SJSA1 (cell line): ENCODE measurements around the gene CCSER1. TPM values are rescaled to one million over a fixed set of nuclear protein-coding genes. Genes with fewer than 3 reads are reported as not detected.

Experiments
- DNase-seq, 2 experiments: peaks; one replicate each; pipeline ENCODE4 v3.0.0-alpha.2; 2015 to 2020; ENCODE audit warnings: low spot score in 2 of 2, low read depth in 1 of 2
- H3K27ac ChIP-seq: fragments of 250-450 bp; sonication (Bioruptor Pico); 2 replicates; pipeline ENCODE4 v1.5.1; 2020; ENCODE audit warnings: mild to moderate bottlenecking, moderate library complexity
- H3K27me3 ChIP-seq: fragments of 250-450 bp; sonication (Bioruptor Pico); replicated peaks from 2 replicates; pipeline ENCODE4 v1.5.1; 2020; ENCODE audit warnings: mild to moderate bottlenecking, moderate library complexity
- H3K36me3 ChIP-seq: fragments of 250-450 bp; sonication (Bioruptor Pico); 2 replicates; pipeline ENCODE4 v1.5.1; 2020; ENCODE audit warnings: mild to moderate bottlenecking
- H3K4me1 ChIP-seq: fragments of 250-450 bp; sonication (Bioruptor Pico); replicated peaks from 2 replicates; pipeline ENCODE4 v1.6.1; 2021; ENCODE audit warnings: mild to moderate bottlenecking
- H3K4me3 ChIP-seq: fragments of 250-450 bp; sonication (Bioruptor Pico); 2 replicates; pipeline ENCODE4 v1.5.1; 2020; ENCODE audit warnings: mild to moderate bottlenecking
- H3K9me3 ChIP-seq: fragments of 250-450 bp; sonication (Bioruptor Pico); replicated peaks from 2 replicates; pipeline ENCODE4 v1.5.1; 2020; ENCODE audit warnings: mild to moderate bottlenecking
- total RNA-seq: library from RNA; depleted of rRNA; stranded (reverse); fragments of >200 nt; shearing (Covaris generic); gene quantifications from 2 replicates; pipeline ENCODE4 v1.2.3, GENCODE V29; 2014

The CCSER1 gene
- total RNA-seq, 1 experiment from 2014 or later = not detected

- H3K27ac ChIP-seq = no peak overlapping the region
- H3K36me3 ChIP-seq = no peaks in the 10 kb centered on the region
- H3K9me3 ChIP-seq = no peaks in the 10 kb centered on the region
- no peak for DNase-seq
- H3K4me3 ChIP-seq = no peak overlapping the region
- no peaks in the 10 kb centered on the region for H3K4me1 ChIP-seq
- no peaks in the 10 kb centered on the region for H3K27me3 ChIP-seq
These were observed 8.5 kb upstream of the CCSER1 start for GRCh38 chr4:90118527-90119195.

GRCh38 chr4:90120037-90120436 is 7.2 kb upstream of the CCSER1 start:
- DNase-seq = no peak
- Histone ChIP-seq H3K4me1 (no peaks in the 10 kb centered on the region), H3K27ac (no peak overlapping the region), H3K36me3 (no peaks in the 10 kb centered on the region), H3K4me3 (no peak overlapping the region), H3K9me3 (no peaks in the 10 kb centered on the region), H3K27me3 (0 out of 2 replicates have a peak, but pooled peaks cover 1% of the 10 kb centered on the region)

GRCh38 chr4:90120815-90121214 is 6.4 kb upstream of the CCSER1 start:
- H3K36me3 ChIP-seq = no peaks in the 10 kb centered on the region
- DNase-seq = no peak
- no peaks in the 10 kb centered on the region for H3K9me3 ChIP-seq
- H3K4me3 ChIP-seq = no peak overlapping the region
- no peaks in the 10 kb centered on the region for H3K4me1 ChIP-seq
- peaks cover 9% of the 10 kb centered on the region; the same call in 1 of the 2 replicates for H3K27me3 ChIP-seq
- H3K27ac ChIP-seq = no peak overlapping the region

DNA sequence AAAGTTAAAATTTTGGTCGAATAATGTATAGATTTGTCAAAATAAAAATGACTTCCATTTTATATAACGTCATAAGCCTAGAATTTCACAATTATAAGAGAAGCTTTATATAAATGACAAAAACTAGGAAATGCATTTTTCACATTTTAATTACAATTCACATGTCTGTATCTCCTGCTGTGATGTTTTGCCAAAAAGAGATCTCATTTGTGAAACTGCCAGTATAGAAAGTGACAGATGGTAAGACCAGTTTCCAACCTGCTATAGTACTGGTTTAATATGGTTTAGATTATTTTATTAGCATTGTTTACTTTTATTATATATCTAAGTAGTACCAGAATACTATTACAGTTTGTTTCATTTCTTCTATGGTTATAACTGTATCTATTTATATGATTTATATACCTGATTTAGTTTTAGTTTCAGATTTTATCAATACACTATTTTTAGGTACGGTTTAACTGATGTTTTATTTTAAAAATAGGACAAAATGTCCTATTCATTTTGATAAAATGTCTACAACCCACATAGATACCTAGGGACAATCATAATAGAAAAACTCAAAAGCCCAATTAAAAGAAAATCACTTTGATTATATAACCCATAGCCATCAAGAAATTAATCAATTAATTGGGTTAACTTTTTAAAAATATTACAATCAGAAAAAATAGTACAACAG is 5.4 kb upstream of the CCSER1 start:
- Histone ChIP-seq H3K36me3 (no peaks in the 10 kb centered on the region), H3K9me3 (no peaks in the 10 kb centered on the region), H3K4me3 (no peak overlapping the region), H3K4me1 (no peaks in the 10 kb centered on the region), H3K27me3 (peaks cover 19% of the 10 kb centered on the region), H3K27ac (no peak overlapping the region)
- DNase-seq = no peak

GRCh38 chr4:90122355-90122748 is 4.8 kb upstream of the CCSER1 start:
- H3K4me3 ChIP-seq = no peak overlapping the region
- H3K27me3 ChIP-seq = peaks cover 24% of the 10 kb centered on the region
- no peak overlapping the region for H3K27ac ChIP-seq
- H3K36me3 ChIP-seq = no peaks in the 10 kb centered on the region
- 0 out of 2 replicates have a peak, but pooled peaks cover 2% of the 10 kb centered on the region for H3K4me1 ChIP-seq
- H3K9me3 ChIP-seq = no peaks in the 10 kb centered on the region
- no peak for DNase-seq

GRCh38 chr4:90124276-90124675 is 2.9 kb upstream of the CCSER1 start:
- H3K27ac ChIP-seq = no peak overlapping the region
- peaks cover 44% of the 10 kb centered on the region for H3K27me3 ChIP-seq
- no peaks in the 10 kb centered on the region for H3K9me3 ChIP-seq
- no peaks in the 10 kb centered on the region for H3K36me3 ChIP-seq
- no peak for DNase-seq
- H3K4me1 ChIP-seq = peaks cover 9% of the 10 kb centered on the region; the same call in 1 of the 2 replicates
- no peak overlapping the region for H3K4me3 ChIP-seq

DNA sequence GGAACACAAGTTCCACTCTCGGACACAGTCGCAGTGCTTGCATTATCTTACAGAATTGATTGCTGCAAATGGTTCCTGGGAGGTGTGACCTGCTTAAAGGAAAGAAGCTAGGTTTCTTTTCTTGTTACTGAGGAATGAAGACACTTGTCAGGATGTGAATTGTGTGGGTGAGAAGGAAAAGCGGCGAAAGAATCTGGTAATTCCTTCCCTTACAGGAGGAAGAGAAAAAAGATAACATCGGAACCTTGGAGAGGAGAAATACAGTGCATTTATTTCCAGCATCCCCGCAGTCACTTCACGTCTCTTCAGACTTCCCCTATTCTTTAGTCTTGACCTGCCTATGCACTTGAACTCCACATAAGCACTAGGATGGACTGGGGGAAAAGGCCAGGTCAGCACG is 389 bp upstream of the CCSER1 start:
- DNase-seq = no peak
- H3K36me3 ChIP-seq = no peaks in the 10 kb centered on the region
- H3K4me3 ChIP-seq = no peak overlapping the region
- H3K9me3 ChIP-seq = no peaks in the 10 kb centered on the region
- H3K27ac ChIP-seq = no peak overlapping the region
- H3K27me3 ChIP-seq = peaks cover 45% of the 10 kb centered on the region
- peaks cover 9% of the 10 kb centered on the region; the same call in 1 of the 2 replicates for H3K4me1 ChIP-seq

- Histone ChIP-seq H3K4me3 (no peak overlapping the region), H3K27ac (no peak overlapping the region), H3K4me1 (peaks cover 9% of the 10 kb centered on the region; the same call in 1 of the 2 replicates), H3K36me3 (no peaks in the 10 kb centered on the region), H3K27me3 (peaks cover 48% of the 10 kb centered on the region), H3K9me3 (no peaks in the 10 kb centered on the region)
- DNase-seq = no peak
These were observed 632 bp downstream of the CCSER1 start for GRCh38 chr4:90127706-90128345.

DNA sequence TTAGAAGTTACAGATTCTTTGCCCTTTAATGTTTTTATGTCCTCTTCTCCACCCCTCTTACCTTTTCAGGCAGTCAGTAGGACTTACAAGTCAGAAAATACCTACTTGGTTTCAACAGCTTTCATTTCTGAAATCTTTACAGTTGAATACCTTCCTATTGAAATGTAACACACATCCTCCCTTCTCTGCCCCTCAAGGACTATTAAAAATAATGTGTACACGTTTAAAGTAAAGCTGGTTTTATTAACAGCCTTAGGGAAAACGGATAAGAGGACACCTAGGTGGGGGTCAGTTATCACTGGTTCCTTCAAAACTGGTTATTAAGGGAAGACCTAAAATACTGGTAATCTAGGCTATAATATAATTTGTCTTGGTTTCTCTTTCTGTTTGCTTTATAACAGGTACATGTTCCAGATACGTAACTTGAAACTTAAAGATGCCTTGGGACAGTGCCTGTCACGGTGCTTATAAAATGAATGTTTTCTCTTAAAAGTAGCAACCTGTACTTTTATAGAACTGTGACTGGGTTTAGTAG is 1.8 kb downstream of the CCSER1 start:
- H3K4me3 ChIP-seq = no peak overlapping the region
- no peaks in the 10 kb centered on the region for H3K9me3 ChIP-seq
- DNase-seq = no peak
- peaks cover 48% of the 10 kb centered on the region for H3K27me3 ChIP-seq
- H3K36me3 ChIP-seq = no peaks in the 10 kb centered on the region
- H3K4me1 ChIP-seq = peaks cover 9% of the 10 kb centered on the region; the same call in 1 of the 2 replicates
- H3K27ac ChIP-seq = no peak overlapping the region

DNA sequence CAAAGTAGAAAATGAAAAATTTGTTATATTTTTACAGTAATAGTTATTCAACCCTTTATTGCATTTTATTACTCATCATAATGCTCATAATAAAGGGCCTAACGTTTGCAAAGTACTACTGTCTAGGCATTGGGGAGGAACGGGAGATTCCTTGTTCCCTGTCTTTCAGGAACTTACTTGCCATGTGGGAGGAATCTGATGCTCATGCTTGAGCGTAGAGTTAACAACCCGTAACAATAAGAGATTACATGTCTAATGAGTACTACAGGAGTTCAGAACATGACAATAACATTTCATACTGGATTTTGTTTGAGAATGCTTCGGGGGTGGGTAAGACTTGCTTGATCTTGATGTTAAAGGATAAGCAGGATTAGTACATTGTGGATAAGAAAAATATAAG is 2.9 kb downstream of the CCSER1 start:
- no peaks in the 10 kb centered on the region for H3K36me3 ChIP-seq
- H3K27me3 ChIP-seq = peaks cover 46% of the 10 kb centered on the region
- no peaks in the 10 kb centered on the region for H3K9me3 ChIP-seq
- no peak overlapping the region for H3K4me3 ChIP-seq
- H3K4me1 ChIP-seq = peaks cover 9% of the 10 kb centered on the region; the same call in 1 of the 2 replicates
- H3K27ac ChIP-seq = no peak overlapping the region
- DNase-seq = no peak

DNA sequence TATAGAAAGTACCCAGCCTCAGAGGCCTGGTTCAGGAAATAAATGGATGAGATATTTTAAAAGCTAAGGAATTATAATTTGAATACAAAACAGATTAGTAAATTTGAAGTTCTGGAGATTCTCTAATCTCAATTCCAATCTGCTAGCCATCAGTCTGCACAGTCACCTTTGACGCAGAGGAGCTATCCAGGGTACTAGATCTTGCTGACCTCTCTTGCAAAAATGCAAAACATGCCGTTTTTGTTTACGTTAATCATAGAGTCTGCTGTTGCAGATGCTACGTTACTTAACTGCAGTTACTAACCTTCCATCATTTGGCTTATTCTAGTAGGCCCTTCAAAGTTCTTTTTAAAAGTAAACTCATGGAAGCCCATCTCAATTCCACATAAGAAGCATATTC is 10.4 kb downstream of the CCSER1 start:
- no peaks in the 10 kb centered on the region for H3K4me1 ChIP-seq
- no peak overlapping the region for H3K4me3 ChIP-seq
- DNase-seq = no peak
- no peak overlapping the region for H3K27ac ChIP-seq
- no peaks in the 10 kb centered on the region for H3K36me3 ChIP-seq
- H3K9me3 ChIP-seq = no peaks in the 10 kb centered on the region
- no peaks in the 10 kb centered on the region for H3K27me3 ChIP-seq

DNA sequence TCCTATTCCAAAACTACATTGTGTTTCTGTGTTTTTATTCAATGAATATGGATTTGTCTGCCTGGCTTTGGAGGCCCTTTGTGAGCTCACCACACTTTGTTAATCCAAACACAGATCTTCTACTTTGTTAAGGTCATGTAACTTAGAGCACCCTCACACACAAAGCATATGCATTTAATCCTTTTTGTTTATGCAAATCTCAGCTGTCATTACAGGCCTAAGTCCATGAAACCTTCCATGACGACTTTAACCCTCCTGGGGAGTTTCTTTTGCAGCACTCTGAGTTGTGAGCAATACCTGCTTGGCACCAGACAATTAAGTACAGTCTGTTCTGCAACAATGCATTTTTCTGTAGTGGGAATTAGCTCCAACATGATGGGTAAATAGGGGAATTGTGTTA is 14.9 kb downstream of the CCSER1 start:
- Histone ChIP-seq H3K36me3 (no peaks in the 10 kb centered on the region), H3K4me1 (no peaks in the 10 kb centered on the region), H3K27me3 (0 out of 2 replicates have a peak, but pooled peaks cover 3% of the 10 kb centered on the region), H3K27ac (no peak overlapping the region), H3K4me3 (no peak overlapping the region), H3K9me3 (no peaks in the 10 kb centered on the region)
- DNase-seq = no peak

- Histone ChIP-seq H3K36me3 (no peaks in the 10 kb centered on the region), H3K4me1 (no peaks in the 10 kb centered on the region), H3K9me3 (no peaks in the 10 kb centered on the region), H3K27me3 (0 out of 2 replicates have a peak, but pooled peaks cover 3% of the 10 kb centered on the region), H3K27ac (no peak overlapping the region), H3K4me3 (no peak overlapping the region)
- DNase-seq = no peak
These were observed 18.1 kb downstream of the CCSER1 start for GRCh38 chr4:90145319-90145718.

- H3K36me3 ChIP-seq = no peaks in the 10 kb centered on the region
- H3K4me1 ChIP-seq = no peaks in the 10 kb centered on the region
- DNase-seq = no peak
- H3K27ac ChIP-seq = no peak overlapping the region
- H3K4me3 ChIP-seq = no peak overlapping the region
- no peaks in the 10 kb centered on the region for H3K9me3 ChIP-seq
- 0 out of 2 replicates have a peak, but pooled peaks cover 3% of the 10 kb centered on the region for H3K27me3 ChIP-seq
These were observed 19.1 kb downstream of the CCSER1 start for GRCh38 chr4:90146306-90146705.
